Glutamatergic neuron (in vitro differentiated cells): ENCODE data around the gene TMCC1. TPM values are rescaled to one million over a fixed set of nuclear protein-coding genes. Genes with fewer than 3 reads are reported as not detected.

Experiments
- DNase-seq: peaks from one replicate; pipeline ENCODE4 v3.0.0; 2022
- H3K27ac Mint-ChIP-seq: one replicate; pipeline ENCODE4 v1.8.0; 2020; ENCODE audit warnings: mild to moderate bottlenecking, mixed read lengths, inconsistent platforms; ENCODE audit not compliant: unreplicated experiment
- H3K27me3 Mint-ChIP-seq: one replicate; pipeline ENCODE4 v1.8.0; 2020; ENCODE audit warnings: mild to moderate bottlenecking, moderate library complexity, mixed read lengths, inconsistent platforms; ENCODE audit not compliant: unreplicated experiment
- H3K36me3 Mint-ChIP-seq: one replicate; pipeline ENCODE4 v1.8.0; 2020; ENCODE audit warnings: mild to moderate bottlenecking, mixed read lengths, inconsistent platforms; ENCODE audit not compliant: unreplicated experiment
- H3K4me1 Mint-ChIP-seq: one replicate; pipeline ENCODE4 v1.8.0; 2020; ENCODE audit warnings: mild to moderate bottlenecking, low read depth, mixed read lengths, inconsistent platforms; ENCODE audit not compliant: unreplicated experiment
- H3K4me3 Mint-ChIP-seq: one replicate; pipeline ENCODE4 v1.8.0; 2020; ENCODE audit warnings: mild to moderate bottlenecking, mixed read lengths, inconsistent platforms; ENCODE audit not compliant: unreplicated experiment
- H3K9me3 Mint-ChIP-seq: one replicate; pipeline ENCODE4 v1.8.0; 2020; ENCODE audit warnings: mild to moderate bottlenecking, moderate library complexity, mixed read lengths, inconsistent platforms; ENCODE audit not compliant: unreplicated experiment
- CTCF ChIP-seq: fragments of 200-600 bp; sonication (generic); IDR thresholded peaks from one replicate; pipeline ENCODE4 v1.5.0; 2021; ENCODE audit not compliant: partially characterized antibody, unreplicated experiment
- total RNA-seq: library from RNA; stranded (reverse); fragmentation: NEBNext Ultra II Directional; extraction: Animal tissue kit (Norgen Biotek cat#: 25700); gene quantifications from one replicate; pipeline ENCODE4 v1.2.1, GENCODE V29; 2021; ENCODE audit not compliant: unreplicated experiment

Gene TMCC1
- total RNA-seq, 1 donor from 2014 or later, result 42.2 TPM

- H3K27me3 Mint-ChIP-seq, result no peaks in the 10 kb centered on the region
- no peak overlapping the region for H3K4me3 Mint-ChIP-seq
- H3K4me1 Mint-ChIP-seq, result peaks cover 23% of the 10 kb centered on the region
- no peak for DNase-seq
- TF ChIP-seq CTCF, result no peak
- no peak overlapping the region for H3K27ac Mint-ChIP-seq
- H3K9me3 Mint-ChIP-seq, result no peaks in the 10 kb centered on the region
- H3K36me3 Mint-ChIP-seq, result no peaks in the 10 kb centered on the region
Measured at GRCh38 chr3:129831503-129831902, 62.0 kb downstream of the TMCC1 start.

- no peak overlapping the region for H3K27ac Mint-ChIP-seq
- H3K4me1 Mint-ChIP-seq, result peaks cover 12% of the 10 kb centered on the region
- H3K4me3 Mint-ChIP-seq, result no peak overlapping the region
- no peaks in the 10 kb centered on the region for H3K9me3 Mint-ChIP-seq
- no peak for TF ChIP-seq CTCF
- no peaks in the 10 kb centered on the region for H3K27me3 Mint-ChIP-seq
- H3K36me3 Mint-ChIP-seq, result no peaks in the 10 kb centered on the region
- DNase-seq, result no peak
Measured at GRCh38 chr3:129829640-129830039, 63.9 kb downstream of the TMCC1 start.

- Mint-ChIP-seq H3K27ac (no peak overlapping the region), H3K27me3 (no peaks in the 10 kb centered on the region), H3K36me3 (no peaks in the 10 kb centered on the region), H3K9me3 (no peaks in the 10 kb centered on the region), H3K4me3 (no peak overlapping the region), H3K4me1 (peaks cover 6% of the 10 kb centered on the region)
- no peak for DNase-seq
- no peak for TF ChIP-seq CTCF
Measured at GRCh38 chr3:129827765-129828164, 65.7 kb downstream of the TMCC1 start.

GRCh38 chr3:129824926-129825541 is 68.5 kb downstream of the TMCC1 start:
- DNase-seq, result peak; percentile 40
- peak; percentile 86 for TF ChIP-seq CTCF
- H3K9me3 Mint-ChIP-seq, result no peaks in the 10 kb centered on the region
- peaks cover 6% of the 10 kb centered on the region for H3K4me1 Mint-ChIP-seq
- H3K27me3 Mint-ChIP-seq, result no peaks in the 10 kb centered on the region
- H3K36me3 Mint-ChIP-seq, result no peaks in the 10 kb centered on the region
- H3K4me3 Mint-ChIP-seq, result no peak overlapping the region
- H3K27ac Mint-ChIP-seq, result no peak overlapping the region

- Mint-ChIP-seq H3K9me3 (no peaks in the 10 kb centered on the region), H3K36me3 (no peaks in the 10 kb centered on the region), H3K4me1 (peaks cover under 1% of the 10 kb centered on the region), H3K27ac (no peak overlapping the region), H3K4me3 (no peak overlapping the region), H3K27me3 (no peaks in the 10 kb centered on the region)
- DNase-seq, result no peak
- TF ChIP-seq CTCF, result no peak
Measured at GRCh38 chr3:129822679-129823078, 70.8 kb downstream of the TMCC1 start.
